Stimulated activated naive CD4-positive, alpha-beta T cell treated with Interleukin-2 at 50 U/mL for 16 hours (primary cell): Measurements from ENCODE around the gene AKR7A2.

Experiments
- DNase-seq: peaks from one replicate; lab custom pipeline; 2025; lab: John Stamatoyannopoulos, UW

The AKR7A2 gene

DNA sequence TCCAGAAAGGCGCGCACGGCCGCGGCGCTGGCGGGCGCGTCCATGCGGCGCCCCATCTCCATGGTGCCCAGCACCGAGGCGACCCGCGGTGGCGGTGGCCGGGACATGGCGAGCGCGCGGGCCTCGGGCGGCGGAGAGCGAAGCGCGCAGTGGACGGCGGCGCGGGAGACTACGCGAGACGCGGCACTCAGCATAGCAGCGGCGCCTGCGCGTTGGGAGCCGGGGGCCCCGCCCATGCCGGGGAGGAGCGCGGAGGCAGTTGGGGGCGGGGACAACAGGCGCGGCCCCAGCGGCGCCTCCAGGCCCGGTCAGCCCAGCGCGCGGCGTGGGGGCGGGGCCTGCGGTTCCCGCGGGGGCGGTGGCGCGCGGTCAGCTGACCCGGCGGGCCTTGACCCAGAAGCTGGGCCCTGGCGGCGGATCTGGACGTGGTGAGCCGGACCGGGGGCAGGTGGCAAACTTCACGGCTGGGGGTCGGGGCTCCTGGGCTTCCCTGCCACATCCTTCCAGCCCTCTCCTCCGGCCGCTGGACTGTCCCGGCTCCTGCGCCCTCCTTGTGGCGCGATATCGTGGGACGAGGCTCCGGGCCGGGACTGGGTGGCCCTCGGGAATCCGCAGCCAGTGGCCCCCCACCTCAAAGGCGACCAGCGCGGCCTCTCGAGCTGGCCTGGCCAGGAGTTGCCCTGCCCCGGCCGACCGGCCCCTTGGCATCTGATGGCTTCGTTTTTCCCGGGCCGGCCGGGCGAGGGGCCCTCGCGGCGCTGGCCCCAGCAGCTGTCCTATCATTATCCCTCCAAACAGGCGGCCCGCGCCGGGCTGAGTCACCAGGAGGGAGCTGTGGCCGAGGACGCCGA is at the start of gene AKR7A2, which contains the start of gene SLC66A1:
Gene AKR7A2 (minus strand): TSS at position 214 of the 851 bp plus-strand sequence. CDS start 20 bp downstream, at position 194.
Gene SLC66A1 (plus strand): TSS at position 396 of the 851 bp plus-strand sequence. CDS start 5,352 bp downstream, outside the sequence.
- DNase-seq: peak; percentile 82

DNA sequence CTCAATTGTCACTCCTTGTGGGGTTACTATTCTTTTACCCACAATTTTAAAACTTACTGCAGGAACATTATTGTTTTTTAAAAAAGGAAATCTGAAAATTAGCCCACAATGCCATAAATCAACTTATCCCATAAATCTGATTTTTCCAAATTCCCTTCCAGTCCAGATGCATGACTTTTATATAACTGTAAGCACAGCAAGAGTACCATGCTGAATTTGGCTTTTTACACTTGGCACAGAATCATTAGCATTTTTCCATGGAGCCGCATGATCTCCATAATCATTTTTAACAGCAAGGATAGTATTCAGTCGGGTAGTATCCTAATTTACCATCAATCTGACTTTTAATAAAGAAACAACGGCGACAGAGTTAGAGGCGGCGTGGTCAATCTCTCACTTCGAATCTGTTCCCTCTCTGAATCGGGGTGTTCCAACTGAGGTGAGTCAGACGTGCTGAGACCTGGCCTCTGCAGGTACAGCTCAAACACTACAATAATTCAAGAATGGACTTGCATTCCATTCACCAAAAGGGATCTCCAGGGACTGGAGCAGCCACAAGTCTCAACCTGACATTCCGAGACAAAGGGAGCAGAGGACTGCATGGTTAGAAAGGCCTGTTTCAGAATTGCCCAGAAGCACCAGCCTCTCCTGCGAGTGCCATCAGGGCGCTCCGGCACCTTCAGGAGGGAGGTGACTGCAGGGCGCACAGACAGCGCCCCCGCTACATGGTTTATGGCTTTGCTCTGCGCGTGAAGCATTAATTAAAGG is 49.1 kb upstream of the AKR7A2 start:
- DNase-seq: no peak

DNA sequence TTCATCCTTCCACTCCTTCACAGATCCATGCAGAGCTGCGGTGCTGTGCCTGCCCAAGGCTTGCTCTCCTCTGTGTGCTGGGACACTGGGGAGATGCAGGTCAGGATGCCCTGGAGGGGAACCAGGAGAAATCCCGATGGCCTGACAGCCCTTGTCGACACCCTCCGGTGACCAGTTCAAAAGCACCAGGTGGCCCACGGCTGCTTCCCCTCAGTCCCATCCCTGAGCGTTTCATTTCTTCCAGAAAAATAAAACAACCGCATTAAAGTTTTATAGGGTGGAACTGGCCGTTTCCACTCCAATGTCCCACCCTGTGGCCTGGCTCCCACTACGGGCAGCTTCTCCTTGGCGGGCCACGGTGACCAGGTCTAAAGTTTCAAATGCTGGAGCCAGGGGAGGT is 48.5 kb upstream of the AKR7A2 start:
- DNase-seq: no peak

GRCh38 chr1:19360016-19360415 is 48.1 kb upstream of the AKR7A2 start:
- no peak for DNase-seq

- DNase-seq: no peak
These were observed 47.4 kb upstream of the AKR7A2 start for GRCh38 chr1:19359357-19359756.

DNA sequence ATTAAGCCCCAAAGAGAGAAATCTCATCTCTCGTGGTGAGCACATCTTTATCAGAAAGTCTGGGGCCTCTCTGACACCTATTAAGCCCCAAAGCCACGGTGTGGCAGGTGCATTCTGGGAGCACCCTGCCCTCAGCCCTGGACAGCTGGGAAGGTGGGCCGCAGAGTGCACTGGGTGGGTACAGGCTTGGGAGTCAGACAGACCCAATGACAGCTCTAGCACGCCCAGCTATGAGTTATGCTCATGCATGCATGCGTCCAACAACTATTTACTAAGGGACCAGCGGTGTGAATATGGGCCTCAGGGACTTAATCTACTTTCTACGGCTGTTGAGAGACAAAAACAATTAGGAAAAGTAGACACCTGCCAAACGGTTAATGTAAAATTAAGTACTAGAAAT is 46.8 kb upstream of the AKR7A2 start:
- no peak for DNase-seq

- DNase-seq: no peak
These were observed 45.5 kb upstream of the AKR7A2 start for GRCh38 chr1:19357299-19357986.

- no peak for DNase-seq
These were observed 44.3 kb upstream of the AKR7A2 start for GRCh38 chr1:19356266-19356665.

- DNase-seq: no peak
These were observed 42.6 kb upstream of the AKR7A2 start for GRCh38 chr1:19354531-19354981.

- DNase-seq: no peak
These were observed 41.7 kb upstream of the AKR7A2 start for GRCh38 chr1:19353596-19353995.

- DNase-seq: no peak
These were observed 40.9 kb upstream of the AKR7A2 start for GRCh38 chr1:19352839-19353238.

DNA sequence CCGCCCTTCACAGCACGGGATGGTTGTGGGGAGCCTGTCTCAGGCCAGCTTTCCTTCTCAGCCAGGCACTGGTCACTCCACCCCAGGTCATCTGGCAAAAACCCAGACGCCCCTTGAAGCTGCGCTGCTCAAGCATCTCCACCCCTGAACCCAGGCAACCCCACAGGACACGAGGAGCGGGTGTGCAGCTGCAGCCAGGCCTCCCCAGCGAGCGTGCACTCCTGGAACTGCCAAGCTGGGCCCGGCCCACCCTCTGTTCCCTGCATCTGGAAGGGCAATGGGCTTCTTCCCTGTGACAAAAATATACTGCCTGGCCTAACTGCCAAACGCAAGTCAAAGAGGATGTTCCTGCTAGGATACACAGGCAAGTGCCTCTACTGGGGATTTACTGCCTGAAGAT is 39.9 kb upstream of the AKR7A2 start:
- DNase-seq: no peak

DNA sequence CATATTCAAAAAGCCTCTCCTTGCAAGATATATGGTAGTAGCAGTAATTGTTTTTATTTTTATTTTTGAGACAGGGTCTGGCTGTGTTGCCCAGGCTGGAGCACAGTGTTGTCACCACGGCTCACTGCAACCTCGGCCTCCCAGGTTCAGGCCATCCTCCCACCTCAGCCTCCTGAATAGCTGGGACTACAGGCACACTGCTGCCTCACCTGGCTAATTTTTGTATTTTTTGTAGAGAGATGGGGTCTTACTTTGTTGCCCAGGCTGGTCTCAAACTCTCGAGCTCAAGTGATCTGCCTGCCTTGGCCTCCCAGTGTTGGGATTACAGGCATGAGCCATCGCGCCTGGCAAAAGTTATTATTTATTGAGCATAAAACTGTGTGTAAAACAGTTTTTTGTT is 38.6 kb upstream of the AKR7A2 start:
- DNase-seq: no peak

- DNase-seq: no peak
These were observed 38.1 kb upstream of the AKR7A2 start for GRCh38 chr1:19349999-19350398.

DNA sequence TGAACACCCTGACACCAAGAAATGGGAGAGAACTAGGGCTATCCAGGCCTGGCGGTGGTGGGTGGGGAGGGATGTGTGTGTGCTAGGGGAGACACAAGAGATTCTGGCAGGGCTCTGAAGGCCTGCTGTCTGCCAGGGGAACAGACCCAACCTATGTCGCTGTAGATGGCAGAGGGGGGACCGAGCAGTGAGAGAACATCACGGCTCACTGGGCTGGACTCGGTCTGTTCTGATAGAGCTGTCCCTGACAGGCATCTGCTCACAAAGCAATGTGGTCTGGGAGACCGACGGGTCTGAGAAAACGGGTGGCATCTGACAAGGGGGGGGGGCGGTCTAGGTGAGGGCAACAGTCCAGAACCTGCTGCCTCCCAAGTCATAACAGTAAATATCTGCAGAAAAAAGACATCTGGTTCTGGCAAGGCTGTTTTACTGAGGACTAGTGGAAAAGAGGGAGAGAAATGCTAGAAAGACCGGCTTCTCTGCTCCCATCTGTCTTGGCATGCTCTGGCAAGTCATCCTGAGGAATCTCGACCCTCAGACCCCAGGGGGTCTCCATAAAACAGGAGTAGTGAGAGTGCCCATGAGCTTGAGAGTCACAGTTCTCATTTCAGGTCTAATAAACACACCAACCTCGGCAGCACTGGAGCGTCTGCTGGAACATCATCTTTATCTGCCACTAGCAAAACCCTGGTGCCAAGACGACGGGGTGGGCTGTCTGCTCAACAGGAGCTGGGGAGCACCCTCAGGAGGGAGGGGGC is 36.7 kb upstream of the AKR7A2 start:
- no peak for DNase-seq

DNA sequence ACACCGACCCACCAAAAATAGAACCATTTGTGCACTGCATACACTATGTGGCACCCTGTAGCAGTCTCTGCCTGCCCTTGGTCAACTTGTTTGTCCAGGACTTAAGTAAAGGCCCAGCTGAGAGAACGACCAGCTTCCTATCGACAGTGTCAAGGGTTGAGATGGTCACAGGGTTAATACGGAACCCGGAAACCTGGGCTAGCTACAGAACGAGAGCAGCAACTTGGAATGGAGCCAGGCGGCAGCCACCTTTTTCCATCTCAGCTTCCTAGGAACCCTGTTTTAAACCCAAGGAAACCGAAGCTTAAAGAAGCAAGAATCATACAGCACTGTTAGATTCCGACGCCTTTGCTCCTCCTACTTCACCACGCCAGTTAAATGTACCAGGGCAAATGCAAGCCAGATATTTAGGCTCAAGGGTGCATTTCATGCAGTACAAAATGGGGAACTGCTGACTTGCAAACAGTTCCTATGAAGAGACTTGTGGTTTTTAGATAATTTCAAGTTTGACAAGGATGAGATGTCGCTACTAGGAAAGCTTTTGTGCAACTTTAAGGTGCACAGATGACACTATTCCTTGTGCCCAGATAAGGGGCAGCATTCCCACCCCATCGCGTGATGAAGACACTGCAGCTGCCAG is 35.7 kb upstream of the AKR7A2 start:
- no peak for DNase-seq

- DNase-seq: no peak
These were observed 34.1 kb upstream of the AKR7A2 start for GRCh38 chr1:19346026-19346425.

DNA sequence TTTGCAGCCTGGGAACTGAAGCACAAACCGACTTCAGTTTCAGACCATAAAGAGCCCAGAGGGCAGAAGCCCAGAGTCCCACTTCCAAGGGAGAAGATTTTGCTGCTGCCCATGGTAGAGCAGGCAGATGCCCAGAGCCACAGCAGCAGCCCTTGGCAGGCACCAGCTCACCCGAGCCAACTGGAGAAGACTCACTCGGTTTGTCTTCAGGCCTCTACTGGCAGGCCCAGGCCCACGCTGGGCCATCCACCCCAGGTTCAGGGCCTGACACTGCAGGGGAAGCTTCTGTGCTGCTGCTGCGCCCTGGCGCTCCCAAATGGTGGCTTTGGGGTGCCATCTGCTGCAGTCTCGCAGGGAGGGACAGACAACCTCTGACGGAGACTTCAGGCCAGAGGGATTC is 33.4 kb upstream of the AKR7A2 start:
- DNase-seq: no peak

- DNase-seq: no peak
These were observed 32.9 kb upstream of the AKR7A2 start for GRCh38 chr1:19344831-19345230.

DNA sequence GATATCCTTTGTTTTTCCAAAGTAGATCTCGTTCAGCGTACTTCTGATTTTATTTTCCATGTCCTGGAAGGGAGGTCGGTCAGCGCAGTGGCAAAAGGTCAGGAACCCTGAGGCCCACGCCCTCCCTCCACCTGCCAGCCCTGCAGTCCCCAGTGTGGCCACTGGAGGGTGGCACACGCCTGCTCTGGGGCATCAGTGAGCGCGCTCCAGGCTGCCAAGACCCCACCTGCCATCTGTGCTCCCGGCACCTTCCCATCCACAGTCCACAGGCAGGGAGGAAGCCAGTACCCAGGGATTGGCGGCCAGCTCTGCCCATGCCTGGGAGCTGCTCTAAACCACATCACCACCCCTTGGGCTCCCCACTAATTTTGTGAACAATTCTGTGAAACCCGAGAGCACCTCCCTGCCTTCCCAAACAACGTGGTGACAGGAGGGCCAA is 32.4 kb upstream of the AKR7A2 start:
- DNase-seq: peak; percentile 14
